ACC112 (cell line): ENCODE results near the gene MAP3K4.

Source experiments
- H2AFZ ChIP-seq: fragments of 200-600 bp; sonication (generic); one replicate; pipeline ENCODE4 v1.6.0; 2017; ENCODE audit warnings: antibody characterized with exemption, low read length; ENCODE audit not compliant: unreplicated experiment
- H3K27ac ChIP-seq: fragments of 200-600 bp; sonication (generic); 2 replicates; pipeline ENCODE4 v1.5.1; 2014; ENCODE audit warnings: low read depth, mild to moderate bottlenecking, antibody characterized with exemption, low read length, moderate library complexity
- H3K27me3 ChIP-seq: fragments of 200-600 bp; sonication (generic); 2 replicates; pipeline ENCODE4 v1.6.1; 2014; ENCODE audit warnings: mild to moderate bottlenecking, antibody characterized with exemption, low read length, moderate library complexity, mixed read lengths; ENCODE audit not compliant: insufficient read depth
- H3K36me3 ChIP-seq: fragments of 200-600 bp; sonication (generic); 2 replicates; pipeline ENCODE4 v1.6.1; 2016; ENCODE audit warnings: mild to moderate bottlenecking, antibody characterized with exemption, low read length, moderate library complexity, mixed read lengths; ENCODE audit not compliant: insufficient read depth
- H3K4me1 ChIP-seq: fragments of 200-600 bp; sonication (generic); one replicate; pipeline ENCODE4 v1.6.1; 2016; ENCODE audit warnings: low read length, mixed read lengths; ENCODE audit not compliant: insufficient read depth, unreplicated experiment, control insufficient read depth
- H3K4me3 ChIP-seq: fragments of 200-600 bp; sonication (generic); 2 replicates; pipeline ENCODE4 v1.5.1; 2014; ENCODE audit warnings: mild to moderate bottlenecking, low read depth, low read length
- H3K79me2 ChIP-seq: fragments of 200-600 bp; sonication (generic); one replicate; pipeline ENCODE4 v1.6.0; 2016; ENCODE audit warnings: low read length; ENCODE audit not compliant: control insufficient read depth, unreplicated experiment, insufficient read depth

The MAP3K4 gene

DNA sequence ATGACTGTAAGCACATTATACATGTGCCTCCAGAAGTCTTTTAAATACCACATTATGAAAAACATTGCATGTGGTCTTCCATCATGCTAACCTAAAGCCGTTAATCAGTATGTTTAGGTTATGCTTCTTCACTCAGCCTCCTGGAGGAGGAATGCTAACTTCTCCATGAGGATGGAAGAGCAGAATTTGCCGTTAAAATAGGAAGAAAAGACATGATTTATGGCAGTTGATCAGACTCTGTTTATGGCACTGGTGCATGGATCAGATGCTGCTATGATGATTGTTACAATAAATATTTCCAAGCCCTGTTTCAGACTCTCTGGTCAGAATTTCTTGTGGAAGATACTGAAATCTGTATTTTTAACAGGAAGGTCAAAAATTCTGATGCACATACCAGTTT, 31.7 kb downstream of the MAP3K4 start:
- Histone ChIP-seq H3K27ac (no peak overlapping the region), H3K79me2 (peaks cover 32% of the 10 kb centered on the region), H3K4me1 (peaks cover 3% of the 10 kb centered on the region), H2AFZ (no peak overlapping the region), H3K27me3 (no peaks in the 10 kb centered on the region), H3K36me3 (no peaks in the 10 kb centered on the region), H3K4me3 (no peak overlapping the region)

DNA sequence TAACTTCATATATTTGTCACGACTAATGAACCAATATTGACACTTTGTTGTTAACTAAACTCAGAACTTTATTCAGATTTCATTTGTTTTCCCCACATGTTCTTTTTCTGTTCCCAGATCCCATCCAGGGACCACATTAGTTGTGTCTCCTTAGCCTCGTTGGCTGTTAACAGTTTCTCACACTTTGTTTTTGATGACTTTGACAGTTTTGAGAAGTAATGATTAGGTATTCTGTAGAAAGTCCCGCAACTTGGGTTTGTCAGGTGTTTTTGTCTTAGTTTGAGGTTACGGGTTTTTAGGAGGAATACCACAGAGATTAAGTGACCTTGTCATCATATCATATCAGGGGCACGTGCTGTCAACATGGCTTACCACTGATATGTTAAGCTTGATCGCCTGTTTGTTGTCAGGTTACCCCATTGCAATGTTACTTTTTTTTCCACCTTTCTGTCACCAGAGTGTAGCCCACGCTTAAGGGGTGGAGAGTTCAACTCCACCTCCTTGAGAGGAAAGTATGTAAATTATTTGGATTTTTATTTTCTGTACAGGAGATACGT, 32.9 kb downstream of the MAP3K4 start:
- H2AFZ ChIP-seq = no peak overlapping the region
- no peak overlapping the region for H3K4me3 ChIP-seq
- no peaks in the 10 kb centered on the region for H3K36me3 ChIP-seq
- no peak overlapping the region for H3K27ac ChIP-seq
- H3K4me1 ChIP-seq = peaks cover 13% of the 10 kb centered on the region
- peaks cover 24% of the 10 kb centered on the region for H3K79me2 ChIP-seq
- no peaks in the 10 kb centered on the region for H3K27me3 ChIP-seq

DNA sequence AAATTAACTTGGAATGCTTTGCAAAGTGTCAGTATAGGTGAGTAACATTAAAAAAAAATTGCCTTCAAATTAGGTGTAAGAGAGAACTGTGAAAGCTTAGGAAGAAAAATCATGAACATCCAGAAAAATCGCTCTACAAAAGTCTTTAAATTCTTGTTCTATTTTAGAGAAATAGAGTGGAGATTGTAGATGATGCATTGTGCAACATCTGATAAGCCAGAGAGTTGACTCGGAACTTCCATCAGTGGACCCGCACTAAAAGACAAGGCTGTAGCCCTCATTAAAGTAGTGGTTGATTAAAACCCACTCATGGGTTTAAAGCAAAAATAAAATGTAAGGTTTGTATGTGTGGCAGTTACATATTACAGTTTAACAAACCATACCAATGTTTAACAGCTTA, 35.8 kb downstream of the MAP3K4 start:
- Histone ChIP-seq H2AFZ (no peak overlapping the region), H3K36me3 (no peaks in the 10 kb centered on the region), H3K27me3 (no peaks in the 10 kb centered on the region), H3K27ac (no peak overlapping the region), H3K79me2 (peaks cover 35% of the 10 kb centered on the region), H3K4me3 (no peak overlapping the region), H3K4me1 (peaks cover 33% of the 10 kb centered on the region)

DNA sequence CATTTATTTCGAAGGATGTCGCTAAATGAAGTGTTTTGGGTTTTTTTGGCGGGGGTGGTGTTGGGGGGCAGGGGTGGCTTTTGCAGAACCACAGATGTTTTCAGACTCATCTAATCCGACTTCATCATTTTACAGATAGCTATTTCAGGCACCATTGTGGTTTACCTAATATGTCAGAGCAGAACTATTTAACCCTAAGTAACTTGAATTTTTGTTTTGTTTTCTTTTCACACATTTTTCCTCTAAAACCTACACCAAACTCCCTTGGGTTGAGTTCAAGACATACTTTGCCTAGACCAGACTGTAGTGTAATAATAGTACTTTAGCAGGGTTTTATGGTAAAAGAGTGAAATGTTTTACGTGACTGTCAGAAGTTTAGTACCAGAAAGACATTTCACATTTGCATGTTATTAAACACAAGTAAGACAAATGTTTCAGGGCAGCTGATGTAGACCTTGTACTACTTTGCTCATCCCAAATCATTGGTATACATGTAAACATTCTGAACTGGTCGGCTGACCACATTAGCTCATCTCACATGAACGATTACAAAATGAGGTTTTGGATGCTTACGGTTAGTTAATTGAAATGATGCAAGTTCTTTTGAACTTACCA, 37.7 kb downstream of the MAP3K4 start:
- Histone ChIP-seq H3K36me3 (no peaks in the 10 kb centered on the region), H3K79me2 (peaks cover 39% of the 10 kb centered on the region), H3K4me1 (peaks cover 37% of the 10 kb centered on the region), H3K27me3 (no peaks in the 10 kb centered on the region), H2AFZ (no peak overlapping the region), H3K4me3 (no peak overlapping the region), H3K27ac (peak overlapping the region; percentile 59)

DNA sequence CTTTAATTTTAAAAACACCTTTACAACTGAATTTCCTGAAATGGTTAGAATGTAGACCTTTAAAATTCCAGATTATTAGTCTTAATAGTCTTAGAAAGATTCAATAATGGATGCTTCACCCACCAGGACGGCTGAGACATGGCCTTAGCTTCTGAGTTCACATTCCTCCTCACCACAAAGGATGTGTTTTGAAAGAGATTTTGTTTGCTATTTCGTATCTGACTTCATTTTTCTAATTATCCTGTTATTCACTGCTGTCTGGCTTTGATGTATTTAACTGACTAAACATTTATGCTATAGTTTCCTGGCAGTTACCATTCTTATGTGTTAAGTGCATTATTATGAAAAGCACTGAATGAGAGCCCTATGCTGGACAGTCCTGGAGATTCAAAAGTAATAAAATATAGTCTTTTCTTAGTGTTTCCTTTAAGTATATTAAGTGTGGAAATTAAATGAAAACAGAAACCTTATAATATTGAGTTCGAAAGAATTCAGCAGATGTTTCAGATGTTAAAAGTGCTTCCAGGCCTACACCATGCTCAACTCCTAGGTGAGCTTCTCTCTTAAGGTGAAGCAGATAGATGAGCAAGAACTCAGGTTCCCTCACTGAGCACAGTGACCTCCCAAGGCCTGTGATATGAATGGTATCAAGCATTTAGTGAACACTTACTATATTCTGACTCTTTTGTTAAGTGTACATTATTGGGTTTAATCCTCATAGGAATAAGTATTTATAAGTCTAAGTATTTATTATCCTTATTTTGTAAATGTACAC, 40.3 kb downstream of the MAP3K4 start:
- Histone ChIP-seq H3K4me3 (peak overlapping the region; percentile 39), H3K36me3 (no peaks in the 10 kb centered on the region), H3K4me1 (peaks cover 37% of the 10 kb centered on the region), H3K27me3 (no peaks in the 10 kb centered on the region), H3K27ac (peak overlapping the region; percentile 59), H2AFZ (no peak overlapping the region), H3K79me2 (peaks cover 35% of the 10 kb centered on the region)

DNA sequence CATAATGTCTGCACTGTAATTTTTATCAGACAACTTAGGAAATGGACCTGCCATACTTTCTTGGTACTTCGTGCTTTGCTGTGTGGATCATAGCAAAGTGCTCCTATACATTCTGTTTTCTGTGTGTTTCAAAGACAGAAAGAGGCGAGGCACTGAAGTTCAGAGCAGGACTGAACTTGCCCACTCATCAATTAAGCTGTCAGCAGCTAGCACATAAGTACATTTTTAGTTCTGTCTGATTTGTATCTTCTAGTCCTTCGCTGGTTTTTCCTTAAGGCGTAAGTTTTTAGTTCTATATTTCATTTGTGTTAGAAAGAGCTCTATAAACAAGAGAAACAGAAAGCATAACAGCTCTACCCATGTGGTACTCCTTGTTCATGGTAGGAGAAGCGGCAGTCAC, 42.1 kb downstream of the MAP3K4 start:
- no peak overlapping the region for H2AFZ ChIP-seq
- H3K27ac ChIP-seq = no peak overlapping the region
- peaks cover 46% of the 10 kb centered on the region for H3K4me1 ChIP-seq

DNA sequence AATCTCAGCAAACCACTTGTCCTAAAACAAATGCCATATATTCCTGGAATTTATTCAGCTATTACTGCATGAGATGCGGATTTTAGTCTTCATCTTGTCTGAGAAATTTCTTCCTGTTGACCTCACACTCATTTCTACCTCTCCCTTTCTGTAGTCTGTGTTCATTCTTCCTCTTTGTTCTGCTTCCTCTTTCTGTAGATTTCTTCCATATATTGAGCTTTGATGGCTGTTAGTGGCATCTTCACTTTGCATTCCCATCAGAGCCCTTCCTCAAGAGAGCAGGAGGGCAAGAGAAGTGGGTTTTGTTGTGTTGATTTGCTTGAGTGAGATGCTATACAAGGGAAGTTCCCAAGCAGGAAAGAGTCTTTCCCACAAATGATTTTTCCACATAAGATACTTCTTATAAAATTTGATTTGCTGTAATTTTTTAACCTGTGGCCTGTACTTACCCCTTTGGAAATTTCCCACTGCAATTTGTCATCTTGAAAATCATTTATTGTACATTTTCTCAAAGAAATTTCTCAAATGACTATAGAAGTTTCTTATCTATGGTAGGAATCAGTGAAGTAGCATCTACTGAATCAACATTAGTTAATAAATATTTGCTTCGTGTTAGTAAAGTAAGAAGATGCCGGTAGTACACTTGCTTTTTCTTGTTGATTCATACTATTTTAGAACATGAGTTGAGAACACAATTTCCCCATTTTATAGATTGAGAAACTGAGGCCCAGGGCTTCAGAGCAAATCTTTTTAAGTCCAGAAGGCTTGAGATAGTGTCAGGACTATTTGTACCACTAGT, 43.8 kb downstream of the MAP3K4 start:
- Histone ChIP-seq H3K4me3 (no peak overlapping the region), H3K36me3 (no peaks in the 10 kb centered on the region), H3K27me3 (no peaks in the 10 kb centered on the region), H2AFZ (no peak overlapping the region), H3K4me1 (peaks cover 40% of the 10 kb centered on the region), H3K79me2 (peaks cover 20% of the 10 kb centered on the region), H3K27ac (no peak overlapping the region)

More for the DNA sequence above, 42.1 kb downstream of the MAP3K4 start:
- Histone ChIP-seq H3K36me3 (no peaks in the 10 kb centered on the region), H3K4me3 (no peak overlapping the region), H3K27me3 (no peaks in the 10 kb centered on the region), H3K79me2 (peaks cover 28% of the 10 kb centered on the region)

DNA sequence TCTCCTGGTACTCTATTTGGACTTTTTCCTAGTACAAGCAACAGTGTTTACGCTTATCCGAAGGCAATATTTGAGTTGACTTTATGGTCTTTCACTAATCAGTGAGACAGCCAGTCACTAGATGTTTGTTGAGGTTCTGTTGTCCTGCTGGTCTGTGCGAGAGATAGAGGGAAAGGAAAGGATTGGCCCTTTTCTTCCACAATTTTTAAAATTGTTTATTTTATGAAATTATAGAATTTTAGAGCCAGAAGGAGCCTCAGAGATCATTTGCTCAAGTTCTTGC, 44.4 kb downstream of the MAP3K4 start:
- H3K4me1 ChIP-seq = peaks cover 40% of the 10 kb centered on the region
- H3K27ac ChIP-seq = no peak overlapping the region
- H3K79me2 ChIP-seq = peaks cover 21% of the 10 kb centered on the region
- H2AFZ ChIP-seq = no peak overlapping the region
- H3K27me3 ChIP-seq = no peaks in the 10 kb centered on the region
- H3K36me3 ChIP-seq = no peaks in the 10 kb centered on the region
- no peak overlapping the region for H3K4me3 ChIP-seq

DNA sequence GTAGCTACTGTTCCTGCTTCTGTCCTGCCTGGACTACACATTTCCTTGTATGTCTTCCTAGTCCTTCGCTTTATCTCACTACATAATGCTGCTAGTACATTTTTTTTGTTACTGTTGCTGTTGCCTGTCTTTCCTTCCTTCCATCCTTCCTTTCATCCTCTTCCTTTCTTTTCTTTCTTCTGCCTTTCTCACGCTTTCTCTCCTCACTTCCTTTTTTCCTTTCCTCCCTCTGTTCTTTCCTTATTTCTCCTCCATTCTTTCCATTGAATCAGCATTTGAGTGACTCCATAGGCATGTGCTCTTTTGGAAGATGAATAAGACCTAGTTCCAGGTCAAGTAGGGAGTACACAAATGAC, 46.3 kb downstream of the MAP3K4 start:
- Histone ChIP-seq H3K79me2 (peaks cover 7% of the 10 kb centered on the region), H3K27me3 (no peaks in the 10 kb centered on the region), H3K36me3 (no peaks in the 10 kb centered on the region), H3K4me3 (peak overlapping the region; percentile 24; the same call in 1 of the 2 replicates), H3K4me1 (peaks cover 23% of the 10 kb centered on the region), H3K27ac (peak overlapping the region; percentile 98), H2AFZ (no peak overlapping the region)

DNA sequence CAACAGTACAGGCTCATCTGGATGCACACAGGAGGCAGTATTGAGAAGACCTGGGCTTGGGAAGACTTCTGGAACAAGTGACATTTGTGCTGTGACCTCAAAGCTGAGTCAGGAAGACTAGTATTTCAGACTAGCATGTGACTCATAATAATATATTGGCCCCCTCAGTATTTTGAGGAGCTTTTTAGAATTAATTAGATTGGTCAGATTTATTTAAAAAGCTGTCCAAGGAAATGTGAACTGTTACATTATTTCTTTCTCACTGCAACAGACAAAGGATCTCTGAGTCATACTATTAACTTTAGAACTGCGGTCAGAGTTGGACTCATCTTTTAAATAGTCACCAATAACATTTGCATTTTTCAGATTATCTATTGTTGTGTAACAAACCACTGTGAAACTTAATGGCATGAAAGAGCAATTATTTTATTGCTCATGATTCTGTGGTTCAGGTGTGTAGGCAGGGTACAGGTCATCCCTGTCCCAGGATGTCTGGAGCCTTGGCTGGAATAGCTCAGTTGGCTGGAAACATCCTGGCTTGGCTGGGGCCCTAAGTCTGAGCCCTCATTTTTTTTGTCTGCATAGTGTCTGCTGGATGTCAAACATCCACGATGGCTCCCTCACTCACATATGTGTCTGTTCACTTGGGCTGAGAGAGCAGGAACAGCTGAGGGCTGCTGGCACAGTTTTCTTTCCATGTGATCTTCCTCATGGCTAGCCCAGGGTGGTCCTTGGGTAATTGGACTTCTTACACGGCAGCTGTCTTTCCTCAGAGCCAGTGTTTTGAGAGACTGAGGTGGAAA, 46.9 kb downstream of the MAP3K4 start:
- Histone ChIP-seq H3K4me1 (peaks cover 22% of the 10 kb centered on the region), H3K4me3 (peak overlapping the region; percentile 24; the same call in 1 of the 2 replicates), H3K36me3 (no peaks in the 10 kb centered on the region), H3K27ac (peak overlapping the region; percentile 98), H3K79me2 (peaks cover 7% of the 10 kb centered on the region), H2AFZ (no peak overlapping the region), H3K27me3 (no peaks in the 10 kb centered on the region)
